ENCODE measurements around the gene CREB5.

DNA sequence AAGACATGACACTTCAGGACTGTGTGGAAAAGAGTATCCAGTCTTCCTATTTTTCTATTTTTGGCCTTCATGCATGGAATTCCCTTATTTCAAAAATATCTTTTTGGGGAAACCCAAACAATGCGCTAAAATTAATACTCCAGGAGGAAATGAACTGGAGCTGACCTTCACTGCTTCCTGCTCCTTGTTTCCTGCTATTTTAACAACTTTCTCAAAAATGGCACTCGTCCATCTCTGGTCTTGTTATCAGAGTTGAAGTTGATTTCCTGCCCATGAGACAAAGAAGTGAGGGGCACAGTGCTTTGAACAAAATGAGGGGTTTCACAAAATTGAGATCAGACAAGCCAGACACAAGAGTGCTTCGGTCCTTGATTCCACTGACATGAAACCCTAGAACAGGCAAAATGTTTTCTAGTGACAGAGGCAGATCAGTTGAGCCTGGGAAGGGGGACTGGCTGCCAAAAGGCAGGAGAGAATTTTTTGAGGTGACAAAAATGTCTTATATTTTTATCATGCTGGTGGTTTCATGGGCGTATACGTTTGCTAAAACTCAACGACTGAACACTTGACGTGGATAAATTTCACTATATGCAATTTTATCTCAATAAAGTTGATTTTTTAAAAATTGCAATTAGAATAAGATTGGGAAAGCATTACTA is 193.2 kb downstream of the CREB5 start:
- TF ChIP-seq, protein P1, sequence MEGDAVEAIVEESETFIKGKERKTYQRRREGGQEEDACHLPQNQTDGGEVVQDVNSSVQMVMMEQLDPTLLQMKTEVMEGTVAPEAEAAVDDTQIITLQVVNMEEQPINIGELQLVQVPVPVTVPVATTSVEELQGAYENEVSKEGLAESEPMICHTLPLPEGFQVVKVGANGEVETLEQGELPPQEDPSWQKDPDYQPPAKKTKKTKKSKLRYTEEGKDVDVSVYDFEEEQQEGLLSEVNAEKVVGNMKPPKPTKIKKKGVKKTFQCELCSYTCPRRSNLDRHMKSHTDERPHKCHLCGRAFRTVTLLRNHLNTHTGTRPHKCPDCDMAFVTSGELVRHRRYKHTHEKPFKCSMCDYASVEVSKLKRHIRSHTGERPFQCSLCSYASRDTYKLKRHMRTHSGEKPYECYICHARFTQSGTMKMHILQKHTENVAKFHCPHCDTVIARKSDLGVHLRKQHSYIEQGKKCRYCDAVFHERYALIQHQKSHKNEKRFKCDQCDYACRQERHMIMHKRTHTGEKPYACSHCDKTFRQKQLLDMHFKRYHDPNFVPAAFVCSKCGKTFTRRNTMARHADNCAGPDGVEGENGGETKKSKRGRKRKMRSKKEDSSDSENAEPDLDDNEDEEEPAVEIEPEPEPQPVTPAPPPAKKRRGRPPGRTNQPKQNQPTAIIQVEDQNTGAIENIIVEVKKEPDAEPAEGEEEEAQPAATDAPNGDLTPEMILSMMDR (IDR thresholded peaks at IDR 0.05) = no peak
- no peak for TF ChIP-seq POLR2A (IDR thresholded peaks at IDR 0.05)

All from ovary (tissue), 3 donors.